Left ventricle myocardium inferior (tissue), 1 donor: ENCODE results near the gene RAB2B. TPM values are rescaled to one million over a fixed set of nuclear protein-coding genes. Genes with fewer than 3 reads are reported as not detected.
"Not testable (repeated sequence)": the region's sequence is repeated elsewhere in the genome, so short reads cannot be mapped to it uniquely, and the experiment has no call there.

Source experiments
- DNase-seq: peaks from one replicate; pipeline ENCODE4 v3.0.0-alpha.2; 2020
- H3K27ac ChIP-seq: fragments of 200-600 bp; replicated peaks from 2 replicates; pipeline ENCODE4 v1.8.0; 2021
- H3K27me3 ChIP-seq: fragments of 200-600 bp; 2 replicates; pipeline ENCODE4 v1.8.0; 2021; ENCODE audit warnings: low read depth
- H3K36me3 ChIP-seq: fragments of 200-600 bp; 2 replicates; pipeline ENCODE4 v1.8.0; 2021
- H3K4me1 ChIP-seq: fragments of 200-600 bp; 2 replicates; pipeline ENCODE4 v1.8.0; 2021
- H3K4me3 ChIP-seq: fragments of 200-600 bp; 2 replicates; pipeline ENCODE4 v1.8.0; 2021; ENCODE audit warnings: mild to moderate bottlenecking, moderate library complexity
- H3K9me3 ChIP-seq: fragments of 200-600 bp; replicated peaks from 2 replicates; pipeline ENCODE4 v1.8.0; 2021
- CTCF ChIP-seq: fragments of 200-600 bp; IDR thresholded peaks from 2 replicates; pipeline ENCODE4 v1.8.0; 2021; ENCODE audit warnings: antibody characterized with exemption, mild to moderate bottlenecking, borderline replicate concordance
- intact Hi-C: fragments of 100-400 bp; cut with micrococcal nuclease; formaldehyde crosslinking; loops from one replicate; pipeline ENCODE4 v1.11.0; 2022
- total RNA-seq: library from RNA; stranded (reverse); fragmentation: NEBNext Ultra II Directional; extraction: Animal tissue kit (Norgen Biotek cat#: 25700); gene quantifications from one replicate; pipeline ENCODE4 v1.2.1, GENCODE V29; 2021
- donor health status: DM: no; HTN: yes; CAD: no; lungs with severe emphysema.

RAB2B gene
- total RNA-seq, 1 donor from 2014 or later = 15.5 TPM

DNA sequence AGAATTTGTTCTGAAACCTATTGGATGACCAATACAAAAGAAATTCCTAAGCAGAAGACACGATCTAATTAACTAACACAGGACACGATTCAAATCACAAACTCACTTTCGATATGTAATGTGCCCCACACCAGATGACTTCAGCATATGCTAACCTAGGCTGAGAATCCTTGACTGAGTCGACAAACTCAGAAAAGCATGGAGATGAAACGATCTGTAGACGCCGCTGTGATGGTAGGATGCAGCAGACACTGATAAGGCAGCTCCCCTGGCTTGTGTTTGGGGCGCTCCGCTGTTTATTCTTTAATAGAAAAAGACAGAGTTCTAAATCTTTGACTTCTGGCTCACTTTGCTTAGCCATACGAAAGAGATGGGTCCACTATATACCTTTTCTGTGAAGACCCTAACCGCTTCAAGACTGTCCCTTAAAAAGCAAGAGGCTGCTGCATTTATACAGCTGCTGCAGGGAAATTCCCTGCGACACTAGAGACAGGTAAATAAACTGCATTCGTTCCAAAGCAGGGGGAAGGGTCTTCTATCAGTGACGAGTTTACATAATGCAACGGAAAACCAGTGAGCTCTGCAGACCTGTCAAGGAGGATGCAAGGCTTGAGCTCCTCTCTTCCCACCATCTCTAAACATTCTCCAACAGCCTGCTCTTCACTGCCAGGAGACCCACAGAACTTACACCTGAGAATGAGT lies 21.8 kb downstream of the RAB2B start:
- peak overlapping the region; percentile 97 for H3K27ac ChIP-seq
- peaks cover 33% of the 10 kb centered on the region for H3K4me1 ChIP-seq
- H3K36me3 ChIP-seq = peaks cover 7% of the 10 kb centered on the region
- H3K4me3 ChIP-seq = peak overlapping the region; percentile 94
- H3K9me3 ChIP-seq = no peaks in the 10 kb centered on the region
- TF ChIP-seq CTCF = no peak
- no peaks in the 10 kb centered on the region for H3K27me3 ChIP-seq
- DNase-seq = no peak
- intact Hi-C loops = no loop called here

DNA sequence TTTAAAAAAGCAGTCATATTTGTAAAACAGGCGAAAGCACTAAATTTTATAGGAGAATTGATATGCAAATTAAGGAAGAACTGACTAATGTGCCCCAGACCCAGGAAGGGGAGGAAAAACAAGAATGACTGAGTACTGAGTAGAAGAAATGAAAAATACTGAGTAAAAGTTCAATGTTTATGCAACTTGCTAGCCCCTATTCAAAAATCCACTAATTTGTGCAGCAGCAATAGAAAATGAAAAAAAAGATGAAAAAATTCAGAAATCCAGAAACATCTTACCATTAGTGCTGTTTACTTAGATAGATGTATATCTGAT lies 26.9 kb downstream of the RAB2B start:
- Histone ChIP-seq H3K27me3 (no peaks in the 10 kb centered on the region), H3K4me3 (no peak overlapping the region), H3K4me1 (peaks cover 32% of the 10 kb centered on the region), H3K36me3 (no peaks in the 10 kb centered on the region), H3K9me3 (no peaks in the 10 kb centered on the region), H3K27ac (no peak overlapping the region)
- no peak for DNase-seq
- TF ChIP-seq CTCF = no peak
- intact Hi-C loops = no loop called here

DNA sequence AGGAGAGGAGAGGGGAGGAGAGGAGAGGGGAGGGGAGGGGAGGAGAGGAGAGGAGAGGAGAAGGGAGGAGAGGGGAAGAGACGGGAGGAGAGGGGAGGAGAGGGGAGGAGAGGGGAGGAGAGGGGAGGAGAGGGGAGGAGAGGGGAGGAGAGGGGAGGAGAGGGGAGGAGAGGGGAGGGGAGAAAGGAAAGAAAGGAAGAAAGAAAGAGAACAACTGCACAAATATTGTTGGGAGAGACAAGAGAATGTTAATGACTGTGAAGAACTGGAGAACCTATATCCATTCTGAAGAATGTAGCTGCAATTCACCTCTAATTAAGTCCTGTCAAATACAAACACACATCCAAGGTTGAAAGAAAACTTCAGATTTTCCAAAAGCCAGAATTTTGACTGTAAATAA lies 34.1 kb downstream of the RAB2B start:
- H3K27me3 ChIP-seq, intact Hi-C loops, H3K4me3 ChIP-seq, H3K36me3 ChIP-seq, H3K4me1 ChIP-seq, H3K9me3 ChIP-seq, DNase-seq, H3K27ac ChIP-seq: not testable (repeated sequence)

- Histone ChIP-seq H3K27ac (no peak overlapping the region), H3K9me3 (no peaks in the 10 kb centered on the region), H3K36me3 (no peaks in the 10 kb centered on the region), H3K4me3 (no peak overlapping the region), H3K27me3 (no peaks in the 10 kb centered on the region), H3K4me1 (peaks cover 21% of the 10 kb centered on the region)
- no peak for TF ChIP-seq CTCF
- DNase-seq = no peak
- intact Hi-C loops = no loop called here
Measured at GRCh38 chr14:21440859-21441258, 35.9 kb downstream of the RAB2B start.

DNA sequence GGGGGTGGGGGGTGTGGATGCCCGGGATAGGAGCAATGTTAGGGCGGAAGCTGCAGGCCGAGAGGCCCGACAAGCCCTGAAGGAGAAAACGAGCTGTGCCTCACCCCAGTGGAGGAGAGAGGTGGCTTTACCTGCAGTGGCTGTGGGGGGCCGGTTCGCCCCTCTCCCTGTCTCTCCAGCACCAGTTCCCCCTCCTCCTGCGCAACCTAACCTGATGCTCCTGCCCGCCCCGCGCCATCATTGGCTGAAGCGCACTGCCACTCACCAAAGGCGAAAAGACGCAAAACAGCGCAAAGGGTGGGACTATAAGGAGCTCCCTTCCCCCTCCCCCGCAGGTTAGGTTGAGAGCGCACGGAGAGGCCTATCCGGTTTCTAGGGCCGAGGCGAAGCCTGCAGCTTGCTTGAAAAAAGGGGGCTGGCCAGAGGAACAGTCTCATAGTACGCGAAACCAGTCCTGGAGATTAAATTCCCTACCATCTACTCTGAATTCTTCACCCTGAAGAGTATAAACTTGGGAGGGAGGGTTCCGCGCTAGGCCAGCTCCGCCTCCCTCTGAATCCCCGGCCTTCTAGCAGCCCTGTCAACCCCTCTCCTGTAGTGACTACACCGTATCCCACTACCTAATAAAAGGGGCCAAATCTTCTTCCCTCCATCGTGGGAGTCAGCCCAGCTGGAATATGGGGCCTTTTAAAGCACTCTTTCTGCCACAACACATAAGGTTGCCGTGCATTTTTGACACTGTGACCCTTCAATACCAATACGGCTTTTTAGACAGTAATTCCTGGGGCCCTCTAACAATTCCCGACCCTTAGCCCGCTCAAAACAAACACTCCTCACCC lies 39.5 kb downstream of the RAB2B start:
- Histone ChIP-seq H3K27me3 (no peaks in the 10 kb centered on the region), H3K4me3 (peak overlapping the region; percentile 88), H3K9me3 (no peaks in the 10 kb centered on the region), H3K4me1 (peaks cover 35% of the 10 kb centered on the region), H3K36me3 (no peaks in the 10 kb centered on the region), H3K27ac (peak overlapping the region; percentile 93)
- DNase-seq = peak; percentile 99
- TF ChIP-seq CTCF = no peak
- intact Hi-C loops = no loop called here

- intact Hi-C loops = no loop called here
- H3K9me3 ChIP-seq = no peaks in the 10 kb centered on the region
- no peaks in the 10 kb centered on the region for H3K27me3 ChIP-seq
- TF ChIP-seq CTCF = no peak
- peaks cover under 1% of the 10 kb centered on the region for H3K36me3 ChIP-seq
- DNase-seq = no peak
- peak overlapping the region; percentile 93 for H3K27ac ChIP-seq
- peak overlapping the region; percentile 88 for H3K4me3 ChIP-seq
- H3K4me1 ChIP-seq = peaks cover 35% of the 10 kb centered on the region
Measured at GRCh38 chr14:21436567-21437062, 40.1 kb downstream of the RAB2B start.
